ENCODE results near the gene MYO1E.

GRCh38 chr15:59094077-59094476 is 278.6 kb downstream of the MYO1E start:
- TF ChIP-seq CTCF (IDR thresholded peaks at IDR 0.05) (no peak), POLR2A (IDR thresholded peaks at IDR 0.05) (no peak)

Measured in transverse colon (tissue), 3 donors.